ENCODE data around the gene TMEM45B. TPM values are rescaled to one million over a fixed set of nuclear protein-coding genes. Genes with fewer than 3 reads are reported as not detected.
A peak's percentile ranks its signal among the peaks of the same experiment; 100 is the strongest.
"Not testable (repeated sequence)": the region's sequence is repeated elsewhere in the genome, so short reads cannot be mapped to it uniquely, and the experiment has no call there.

The TMEM45B gene
- polyA plus RNA-seq, 4 donors: 97.7 to 364 (median 134) TPM

- H3K9me3 ChIP-seq (ENCODE audit: control insufficient read depth in 2 of 2, insufficient read depth in 1 of 2, low read depth in 1 of 2, low read length in 1 of 2): no peaks in the 10 kb centered on the region
- FAIRE-seq (no peak), DNase-seq (peak in 1 of 2 donors; percentile 29)
- H3K36me3 ChIP-seq (ENCODE audit: control insufficient read depth in 3 of 3, insufficient read depth in 2 of 3, low read depth in 1 of 3, low read length in 3 of 3): peaks cover 0 to 28% (median 2%) of the 10 kb centered on the region in 3 donors
- WGBS, 3 donors: 69 to 73% (median 71%) methylated on average over 4 of the region's 4 CpGs
- no peaks in the 10 kb centered on the region for H3K27me3 ChIP-seq (ENCODE audit: control insufficient read depth in 3 of 3, insufficient read depth in 3 of 3, low read length in 3 of 3)
- no peak overlapping the region for H3K4me3 ChIP-seq (ENCODE audit: low read depth in 1 of 3, low read length in 3 of 3)
- H3K27ac ChIP-seq (ENCODE audit: low read depth in 1 of 3, low read length in 2 of 3): no peak overlapping the region
- peaks cover 0 to 28% (median 0%) of the 10 kb centered on the region in 3 donors for H3K4me1 ChIP-seq (ENCODE audit: control insufficient read depth in 3 of 3, insufficient read depth in 2 of 3, low read depth in 1 of 3, low read length in 2 of 3)
Measured at GRCh38 chr11:129825380-129825779, 9.7 kb downstream of the TMEM45B start.

GRCh38 chr11:129828301-129828836, 12.7 kb downstream of the TMEM45B start:
- Histone ChIP-seq H3K4me1 (ENCODE audit: control insufficient read depth in 3 of 3, insufficient read depth in 2 of 3, low read depth in 1 of 3, low read length in 2 of 3) (peaks cover 0 to 23% (median 0%) of the 10 kb centered on the region in 3 donors), H3K9me3 (ENCODE audit: control insufficient read depth in 2 of 2, insufficient read depth in 1 of 2, low read depth in 1 of 2, low read length in 1 of 2) (peaks cover 0 to 3% of the 10 kb centered on the region in 2 donors), H3K36me3 (ENCODE audit: control insufficient read depth in 3 of 3, insufficient read depth in 2 of 3, low read depth in 1 of 3, low read length in 3 of 3) (peaks cover 0 to 35% (median 2%) of the 10 kb centered on the region in 3 donors), H3K27ac (ENCODE audit: low read depth in 1 of 3, low read length in 2 of 3) (peak overlapping the region in 2 of 3 donors; percentile 28 to 64), H3K27me3 (ENCODE audit: control insufficient read depth in 3 of 3, insufficient read depth in 3 of 3, low read length in 3 of 3) (no peaks in the 10 kb centered on the region), H3K4me3 (ENCODE audit: low read depth in 1 of 3, low read length in 3 of 3) (no peak overlapping the region)
- DNase-seq (peak; percentile 68 to 71), FAIRE-seq (no peak)
- 9 to 35% (median 15%) methylated on average over 9 of the region's 9 CpGs for WGBS, 3 donors

- H3K27me3 ChIP-seq (ENCODE audit: control insufficient read depth in 3 of 3, insufficient read depth in 3 of 3, low read length in 3 of 3); H3K9me3 ChIP-seq (ENCODE audit: control insufficient read depth in 2 of 2, insufficient read depth in 1 of 2, low read depth in 1 of 2, low read length in 1 of 2); H3K4me3 ChIP-seq (ENCODE audit: low read depth in 1 of 3, low read length in 3 of 3); FAIRE-seq: not testable (repeated sequence)
- Histone ChIP-seq H3K4me1 (ENCODE audit: control insufficient read depth in 3 of 3, insufficient read depth in 2 of 3, low read depth in 1 of 3, low read length in 2 of 3) (peaks cover 0 to 21% (median 0%) of the 10 kb centered on the region in 3 donors), H3K27ac (ENCODE audit: low read depth in 1 of 3, low read length in 2 of 3) (peak overlapping the region in 2 of 3 donors; percentile 32 to 64), H3K36me3 (ENCODE audit: control insufficient read depth in 3 of 3, insufficient read depth in 2 of 3, low read depth in 1 of 3, low read length in 3 of 3) (peaks cover 0 to 43% (median 2%) of the 10 kb centered on the region in 3 donors)
- peak in 1 of 2 donors; percentile 15 for DNase-seq
Measured at GRCh38 chr11:129829497-129829896, 13.8 kb downstream of the TMEM45B start.

GRCh38 chr11:129831227-129831626, 15.6 kb downstream of the TMEM45B start:
- WGBS, 3 donors: 85 to 94% (median 90%) methylated on average over 4 of the region's 4 CpGs
- not testable (repeated sequence) for FAIRE-seq

GRCh38 chr11:129833260-129833659, 17.6 kb downstream of the TMEM45B start:
- 78 to 87% (median 82%) methylated on average over 6 of the region's 6 CpGs for WGBS, 3 donors
- not testable (repeated sequence) for FAIRE-seq; H3K4me3 ChIP-seq (ENCODE audit: low read depth in 1 of 3, low read length in 3 of 3); DNase-seq; H3K27me3 ChIP-seq (ENCODE audit: control insufficient read depth in 3 of 3, insufficient read depth in 3 of 3, low read length in 3 of 3); H3K27ac ChIP-seq (ENCODE audit: low read depth in 1 of 3, low read length in 2 of 3); H3K9me3 ChIP-seq (ENCODE audit: control insufficient read depth in 2 of 2, insufficient read depth in 1 of 2, low read depth in 1 of 2, low read length in 1 of 2); H3K4me1 ChIP-seq (ENCODE audit: control insufficient read depth in 3 of 3, insufficient read depth in 2 of 3, low read depth in 1 of 3, low read length in 2 of 3)
- peaks cover 0 to 41% (median 0%) of the 10 kb centered on the region in 3 donors for H3K36me3 ChIP-seq (ENCODE audit: control insufficient read depth in 3 of 3, insufficient read depth in 2 of 3, low read depth in 1 of 3, low read length in 3 of 3)

More at GRCh38 chr11:129831227-129831626, 15.6 kb downstream of the TMEM45B start:
- Histone ChIP-seq H3K36me3 (ENCODE audit: control insufficient read depth in 3 of 3, insufficient read depth in 2 of 3, low read depth in 1 of 3, low read length in 3 of 3) (peaks cover 0 to 41% (median 2%) of the 10 kb centered on the region in 3 donors), H3K4me1 (ENCODE audit: control insufficient read depth in 3 of 3, insufficient read depth in 2 of 3, low read depth in 1 of 3, low read length in 2 of 3) (peaks cover 0 to 21% (median 0%) of the 10 kb centered on the region in 3 donors)
- H3K4me3 ChIP-seq (ENCODE audit: low read depth in 1 of 3, low read length in 3 of 3); H3K27me3 ChIP-seq (ENCODE audit: control insufficient read depth in 3 of 3, insufficient read depth in 3 of 3, low read length in 3 of 3); H3K27ac ChIP-seq (ENCODE audit: low read depth in 1 of 3, low read length in 2 of 3); H3K9me3 ChIP-seq (ENCODE audit: control insufficient read depth in 2 of 2, insufficient read depth in 1 of 2, low read depth in 1 of 2, low read length in 1 of 2); DNase-seq: not testable (repeated sequence)

GRCh38 chr11:129836423-129836891, 20.8 kb downstream of the TMEM45B start:
- WGBS, 3 donors: 36 to 60% (median 52%) methylated on average over 1 of the region's 1 CpG
- FAIRE-seq; H3K9me3 ChIP-seq (ENCODE audit: control insufficient read depth in 2 of 2, insufficient read depth in 1 of 2, low read depth in 1 of 2, low read length in 1 of 2); H3K4me3 ChIP-seq (ENCODE audit: low read depth in 1 of 3, low read length in 3 of 3); H3K4me1 ChIP-seq (ENCODE audit: control insufficient read depth in 3 of 3, insufficient read depth in 2 of 3, low read depth in 1 of 3, low read length in 2 of 3); H3K27me3 ChIP-seq (ENCODE audit: control insufficient read depth in 3 of 3, insufficient read depth in 3 of 3, low read length in 3 of 3); H3K27ac ChIP-seq (ENCODE audit: low read depth in 1 of 3, low read length in 2 of 3): not testable (repeated sequence)
- peaks cover 0 to 52% (median 0%) of the 10 kb centered on the region in 3 donors for H3K36me3 ChIP-seq (ENCODE audit: control insufficient read depth in 3 of 3, insufficient read depth in 2 of 3, low read depth in 1 of 3, low read length in 3 of 3)
- DNase-seq: peak in 1 of 2 donors; percentile 35

DNA sequence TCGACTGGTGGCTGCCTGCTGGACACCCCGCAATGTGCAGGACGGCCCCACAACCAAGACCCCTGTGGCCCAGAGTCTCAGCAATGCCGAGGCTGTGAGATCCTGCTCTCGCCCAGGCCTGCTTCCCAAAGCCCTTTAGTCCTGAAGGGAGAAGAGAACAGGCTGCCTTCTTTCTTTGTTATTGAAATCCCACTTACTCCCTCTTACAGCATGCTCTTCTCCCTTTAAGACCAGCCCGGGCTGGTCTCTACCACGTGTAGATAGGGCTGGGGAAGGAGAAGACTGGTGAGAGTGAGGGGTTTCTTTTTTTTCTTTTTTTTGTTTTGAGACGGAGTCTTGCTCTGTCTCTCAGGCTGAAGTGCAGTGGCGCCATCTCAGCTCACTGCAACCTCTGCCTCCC, 21.3 kb downstream of the TMEM45B start:
- DNase-seq (no peak), FAIRE-seq (no peak)
- 87 to 95% (median 89%) methylated on average over 8 to 9 of the region's 9 CpGs for WGBS, 3 donors
- no peak overlapping the region for H3K27ac ChIP-seq (ENCODE audit: low read depth in 1 of 3, low read length in 2 of 3)
- no peaks in the 10 kb centered on the region for H3K27me3 ChIP-seq (ENCODE audit: control insufficient read depth in 3 of 3, insufficient read depth in 3 of 3, low read length in 3 of 3)
- peaks cover 0 to 4% (median 0%) of the 10 kb centered on the region in 3 donors for H3K4me1 ChIP-seq (ENCODE audit: control insufficient read depth in 3 of 3, insufficient read depth in 2 of 3, low read depth in 1 of 3, low read length in 2 of 3)
- no peak overlapping the region for H3K4me3 ChIP-seq (ENCODE audit: low read depth in 1 of 3, low read length in 3 of 3)
- H3K36me3 ChIP-seq (ENCODE audit: control insufficient read depth in 3 of 3, insufficient read depth in 2 of 3, low read depth in 1 of 3, low read length in 3 of 3): peaks cover 0 to 52% (median 0%) of the 10 kb centered on the region in 3 donors
- no peaks in the 10 kb centered on the region for H3K9me3 ChIP-seq (ENCODE audit: control insufficient read depth in 2 of 2, insufficient read depth in 1 of 2, low read depth in 1 of 2, low read length in 1 of 2)

DNA sequence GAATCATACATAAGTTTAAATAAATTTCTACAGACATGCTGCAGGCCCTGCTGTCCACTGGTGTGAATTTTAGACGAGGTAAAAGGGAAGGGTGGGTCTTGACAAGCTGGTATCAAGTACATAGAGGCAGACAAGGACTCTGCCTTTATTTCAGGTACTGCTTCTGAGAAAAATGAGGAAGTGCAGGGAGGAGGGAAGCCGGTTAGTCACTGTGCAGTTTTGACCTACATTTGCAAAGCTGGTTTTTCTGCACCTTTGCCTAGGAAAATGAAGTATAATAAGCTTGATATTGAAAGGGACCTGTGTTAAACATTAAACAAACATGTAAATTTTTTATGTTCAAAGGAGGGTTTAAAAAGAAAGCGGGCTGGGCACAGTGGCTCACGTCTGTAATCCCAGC, 24.6 kb downstream of the TMEM45B start:
- H3K27me3 ChIP-seq (ENCODE audit: control insufficient read depth in 3 of 3, insufficient read depth in 3 of 3, low read length in 3 of 3): no peaks in the 10 kb centered on the region
- DNase-seq (peak in 1 of 2 donors; percentile 59), FAIRE-seq (no peak)
- H3K4me3 ChIP-seq (ENCODE audit: low read depth in 1 of 3, low read length in 3 of 3): no peak overlapping the region
- no peak overlapping the region for H3K27ac ChIP-seq (ENCODE audit: low read depth in 1 of 3, low read length in 2 of 3)
- H3K9me3 ChIP-seq (ENCODE audit: control insufficient read depth in 2 of 2, insufficient read depth in 1 of 2, low read depth in 1 of 2, low read length in 1 of 2): no peaks in the 10 kb centered on the region
- WGBS, 3 donors: 10 to 36% (median 23%) methylated on average over 4 of the region's 4 CpGs
- peaks cover 0 to 42% (median 0%) of the 10 kb centered on the region in 3 donors for H3K36me3 ChIP-seq (ENCODE audit: control insufficient read depth in 3 of 3, insufficient read depth in 2 of 3, low read depth in 1 of 3, low read length in 3 of 3)
- H3K4me1 ChIP-seq (ENCODE audit: control insufficient read depth in 3 of 3, insufficient read depth in 2 of 3, low read depth in 1 of 3, low read length in 2 of 3): peaks cover 0 to 4% (median 0%) of the 10 kb centered on the region in 3 donors
